ENCODE data around the gene GNG12. TPM values are rescaled to one million over a fixed set of nuclear protein-coding genes. Genes with fewer than 3 reads are reported as not detected.
A peak's percentile ranks its signal among the peaks of the same experiment; 100 is the strongest.

GNG12 gene
- polyA plus RNA-seq, 2 donors, result 21.8 to 38.8 TPM

GRCh38 chr1:67809887-67810286, 23.4 kb downstream of the GNG12 start:
- WGBS, 2 donors, result 88% methylated on average over 4 of the region's 4 CpGs
- H3K27me3 ChIP-seq (ENCODE audit: control insufficient read depth in 1 of 2, insufficient read depth in 2 of 2, low read length in 2 of 2), result no peaks in the 10 kb centered on the region
- H3K9me3 ChIP-seq (ENCODE audit: control insufficient read depth in 2 of 2, insufficient read depth in 1 of 2, low read depth in 1 of 2, low read length in 1 of 2), result no peaks in the 10 kb centered on the region
- peaks cover 0 to 2% of the 10 kb centered on the region in 2 donors for H3K36me3 ChIP-seq (ENCODE audit: control insufficient read depth in 2 of 2, insufficient read depth in 2 of 2, low read length in 1 of 2)
- H3K4me3 ChIP-seq (ENCODE audit: low read depth in 1 of 2, low read length in 2 of 2), result no peak overlapping the region
- H3K4me1 ChIP-seq (ENCODE audit: control insufficient read depth in 2 of 2, insufficient read depth in 2 of 2, low read length in 1 of 2), result no peaks in the 10 kb centered on the region
- no peak overlapping the region for H3K27ac ChIP-seq (ENCODE audit: low read depth in 2 of 2, low read length in 1 of 2)

DNA sequence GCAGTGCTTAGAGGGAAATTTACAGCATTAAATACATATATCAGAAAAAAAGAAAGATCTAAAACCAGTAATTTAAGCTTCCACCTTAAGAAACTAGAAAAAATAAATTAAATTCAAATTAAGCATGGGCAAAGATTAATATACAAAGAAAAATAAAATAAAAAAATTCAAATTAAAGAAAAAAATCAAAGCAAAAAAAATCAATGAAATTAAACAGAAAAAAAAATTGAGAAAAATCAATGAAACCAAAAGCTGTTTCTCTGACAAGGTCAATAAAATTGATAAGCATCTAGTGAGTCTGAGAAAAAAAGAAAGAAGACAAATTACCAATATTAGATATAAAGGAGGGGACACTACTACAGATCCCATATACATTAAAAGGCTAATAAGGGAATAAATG, 26.0 kb downstream of the GNG12 start:
- H3K27ac ChIP-seq (ENCODE audit: low read depth in 2 of 2, low read length in 1 of 2), result no peak overlapping the region
- peaks cover 0 to 4% of the 10 kb centered on the region in 2 donors for H3K4me1 ChIP-seq (ENCODE audit: control insufficient read depth in 2 of 2, insufficient read depth in 2 of 2, low read length in 1 of 2)
- peaks cover under 1 to 2% of the 10 kb centered on the region in 2 donors for H3K36me3 ChIP-seq (ENCODE audit: control insufficient read depth in 2 of 2, insufficient read depth in 2 of 2, low read length in 1 of 2)
- no peaks in the 10 kb centered on the region for H3K27me3 ChIP-seq (ENCODE audit: control insufficient read depth in 1 of 2, insufficient read depth in 2 of 2, low read length in 2 of 2)
- no peak overlapping the region for H3K4me3 ChIP-seq (ENCODE audit: low read depth in 1 of 2, low read length in 2 of 2)
- no peaks in the 10 kb centered on the region for H3K9me3 ChIP-seq (ENCODE audit: control insufficient read depth in 2 of 2, insufficient read depth in 1 of 2, low read depth in 1 of 2, low read length in 1 of 2)

- H3K27me3 ChIP-seq (ENCODE audit: control insufficient read depth in 1 of 2, insufficient read depth in 2 of 2, low read length in 2 of 2), result no peaks in the 10 kb centered on the region
- H3K27ac ChIP-seq (ENCODE audit: low read depth in 2 of 2, low read length in 1 of 2), result no peak overlapping the region
- no peaks in the 10 kb centered on the region for H3K9me3 ChIP-seq (ENCODE audit: control insufficient read depth in 2 of 2, insufficient read depth in 1 of 2, low read depth in 1 of 2, low read length in 1 of 2)
- H3K36me3 ChIP-seq (ENCODE audit: control insufficient read depth in 2 of 2, insufficient read depth in 2 of 2, low read length in 1 of 2), result peaks cover 0 to 5% of the 10 kb centered on the region in 2 donors
- H3K4me1 ChIP-seq (ENCODE audit: control insufficient read depth in 2 of 2, insufficient read depth in 2 of 2, low read length in 1 of 2), result peaks cover 0 to 4% of the 10 kb centered on the region in 2 donors
- WGBS, 2 donors, result 80 to 84% methylated on average over 2 of the region's 2 CpGs
- no peak overlapping the region for H3K4me3 ChIP-seq (ENCODE audit: low read depth in 1 of 2, low read length in 2 of 2)
Measured at GRCh38 chr1:67804710-67805109, 28.6 kb downstream of the GNG12 start.

- 61 to 66% methylated on average over 7 of the region's 7 CpGs for WGBS, 2 donors
- no peak overlapping the region for H3K27ac ChIP-seq (ENCODE audit: low read depth in 2 of 2, low read length in 1 of 2)
Measured at GRCh38 chr1:67803380-67804279, 29.6 kb downstream of the GNG12 start.

DNA sequence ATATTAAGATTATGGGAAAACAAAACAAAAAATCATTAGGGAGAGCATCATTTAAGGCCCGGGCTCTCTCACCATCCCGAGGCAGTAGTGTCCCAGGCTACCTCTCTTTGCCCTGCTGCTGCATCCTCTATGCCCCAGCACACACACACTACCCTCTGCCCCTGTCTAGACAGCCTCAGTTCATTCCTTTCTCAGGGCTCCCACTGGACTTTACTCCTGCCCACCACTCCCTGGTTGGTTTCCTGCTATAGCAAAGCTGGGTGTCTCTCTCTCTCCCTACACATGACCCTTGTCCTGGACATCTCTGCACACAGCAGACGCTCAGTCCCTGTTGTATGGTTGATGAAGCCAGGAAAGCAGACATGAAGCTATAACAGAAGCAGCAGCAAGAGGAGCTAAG, 30.7 kb downstream of the GNG12 start:
- Histone ChIP-seq H3K36me3 (ENCODE audit: control insufficient read depth in 2 of 2, insufficient read depth in 2 of 2, low read length in 1 of 2) (peaks cover 0 to 5% of the 10 kb centered on the region in 2 donors), H3K27ac (ENCODE audit: low read depth in 2 of 2, low read length in 1 of 2) (no peak overlapping the region), H3K4me1 (ENCODE audit: control insufficient read depth in 2 of 2, insufficient read depth in 2 of 2, low read length in 1 of 2) (peaks cover 0 to 4% of the 10 kb centered on the region in 2 donors), H3K27me3 (ENCODE audit: control insufficient read depth in 1 of 2, insufficient read depth in 2 of 2, low read length in 2 of 2) (no peaks in the 10 kb centered on the region), H3K4me3 (ENCODE audit: low read depth in 1 of 2, low read length in 2 of 2) (no peak overlapping the region), H3K9me3 (ENCODE audit: control insufficient read depth in 2 of 2, insufficient read depth in 1 of 2, low read depth in 1 of 2, low read length in 1 of 2) (no peaks in the 10 kb centered on the region)
- WGBS, 2 donors, result 71 to 85% methylated on average over 3 of the region's 3 CpGs

More at GRCh38 chr1:67803380-67804279, 29.6 kb downstream of the GNG12 start:
- Histone ChIP-seq H3K27me3 (ENCODE audit: control insufficient read depth in 1 of 2, insufficient read depth in 2 of 2, low read length in 2 of 2) (no peaks in the 10 kb centered on the region), H3K9me3 (ENCODE audit: control insufficient read depth in 2 of 2, insufficient read depth in 1 of 2, low read depth in 1 of 2, low read length in 1 of 2) (no peaks in the 10 kb centered on the region), H3K4me3 (ENCODE audit: low read depth in 1 of 2, low read length in 2 of 2) (no peak overlapping the region), H3K36me3 (ENCODE audit: control insufficient read depth in 2 of 2, insufficient read depth in 2 of 2, low read length in 1 of 2) (peaks cover 0 to 5% of the 10 kb centered on the region in 2 donors), H3K4me1 (ENCODE audit: control insufficient read depth in 2 of 2, insufficient read depth in 2 of 2, low read length in 1 of 2) (peaks cover 0 to 4% of the 10 kb centered on the region in 2 donors)

- peaks cover 0 to under 1% of the 10 kb centered on the region in 2 donors for H3K9me3 ChIP-seq (ENCODE audit: control insufficient read depth in 2 of 2, insufficient read depth in 1 of 2, low read depth in 1 of 2, low read length in 1 of 2)
- no peaks in the 10 kb centered on the region for H3K27me3 ChIP-seq (ENCODE audit: control insufficient read depth in 1 of 2, insufficient read depth in 2 of 2, low read length in 2 of 2)
- H3K4me3 ChIP-seq (ENCODE audit: low read depth in 1 of 2, low read length in 2 of 2), result no peak overlapping the region
- peaks cover 0 to 4% of the 10 kb centered on the region in 2 donors for H3K4me1 ChIP-seq (ENCODE audit: control insufficient read depth in 2 of 2, insufficient read depth in 2 of 2, low read length in 1 of 2)
- H3K36me3 ChIP-seq (ENCODE audit: control insufficient read depth in 2 of 2, insufficient read depth in 2 of 2, low read length in 1 of 2), result peaks cover 0 to 5% of the 10 kb centered on the region in 2 donors
- H3K27ac ChIP-seq (ENCODE audit: low read depth in 2 of 2, low read length in 1 of 2), result no peak overlapping the region
Measured at GRCh38 chr1:67801903-67802302, 31.4 kb downstream of the GNG12 start.

DNA sequence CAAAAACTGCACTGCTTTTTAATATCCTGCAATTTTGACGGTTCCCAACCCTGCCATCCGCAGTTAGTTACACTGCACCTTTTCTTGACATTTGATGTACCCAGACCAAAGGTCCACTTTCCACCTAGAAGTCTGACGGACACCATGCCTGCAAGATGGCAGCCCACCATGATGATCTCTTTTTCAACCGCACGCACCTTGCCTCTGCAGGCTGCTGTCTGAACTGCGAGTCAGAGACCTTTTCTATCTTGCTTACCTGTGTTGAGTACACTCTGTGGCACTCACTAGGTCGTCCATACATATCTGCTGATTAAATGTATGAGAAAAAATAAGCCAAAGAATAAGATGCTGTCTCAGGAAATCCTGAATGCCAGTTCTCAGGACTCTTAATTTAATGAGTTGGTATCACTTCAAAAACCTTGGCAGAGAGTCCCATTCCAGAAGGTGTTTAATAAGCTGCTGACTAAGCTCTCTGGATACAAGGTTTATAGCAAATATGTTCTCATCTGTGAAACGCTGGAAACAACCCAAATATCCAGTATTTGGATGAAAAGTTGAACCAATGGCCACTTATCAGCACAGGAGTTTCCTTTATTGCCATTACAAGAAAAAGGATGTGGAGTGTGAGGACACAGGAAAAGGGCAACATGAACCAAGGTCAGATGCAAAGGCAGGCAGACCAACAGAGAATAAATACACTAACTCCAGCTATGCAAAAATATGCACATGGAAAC, 37.9 kb downstream of the GNG12 start:
- H3K27me3 ChIP-seq (ENCODE audit: control insufficient read depth in 1 of 2, insufficient read depth in 2 of 2, low read length in 2 of 2), result no peaks in the 10 kb centered on the region
- no peak overlapping the region for H3K4me3 ChIP-seq (ENCODE audit: low read depth in 1 of 2, low read length in 2 of 2)
- peaks cover 0 to 7% of the 10 kb centered on the region in 2 donors for H3K4me1 ChIP-seq (ENCODE audit: control insufficient read depth in 2 of 2, insufficient read depth in 2 of 2, low read length in 1 of 2)
- H3K9me3 ChIP-seq (ENCODE audit: control insufficient read depth in 2 of 2, insufficient read depth in 1 of 2, low read depth in 1 of 2, low read length in 1 of 2), result peaks cover 0 to 4% of the 10 kb centered on the region in 2 donors
- H3K36me3 ChIP-seq (ENCODE audit: control insufficient read depth in 2 of 2, insufficient read depth in 2 of 2, low read length in 1 of 2), result peaks cover 0 to 3% of the 10 kb centered on the region in 2 donors
- H3K27ac ChIP-seq (ENCODE audit: low read depth in 2 of 2, low read length in 1 of 2), result no peak overlapping the region
- WGBS, 2 donors, result 86% methylated on average over 8 of the region's 8 CpGs

DNA sequence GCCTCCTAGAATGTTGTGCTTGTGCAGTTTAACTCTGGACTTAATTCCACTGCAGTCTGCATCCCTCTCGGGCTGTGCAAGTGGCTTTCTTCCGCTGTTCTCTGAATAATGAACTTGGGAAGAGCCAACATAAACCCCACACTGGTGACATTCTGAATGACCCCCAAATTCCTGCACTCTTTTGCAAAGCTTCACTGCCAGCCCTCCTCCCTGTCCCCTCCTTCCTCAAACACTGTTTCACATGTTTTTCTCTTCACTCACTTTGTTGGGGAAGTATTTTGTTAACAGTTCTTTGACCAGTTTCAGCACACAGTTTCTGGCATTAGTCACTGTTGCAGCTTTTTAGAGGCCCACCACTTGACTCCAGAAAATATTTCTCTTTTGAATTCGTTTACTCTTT, 39.7 kb downstream of the GNG12 start:
- H3K36me3 ChIP-seq (ENCODE audit: control insufficient read depth in 2 of 2, insufficient read depth in 2 of 2, low read length in 1 of 2), result peaks cover 0 to 3% of the 10 kb centered on the region in 2 donors
- H3K4me1 ChIP-seq (ENCODE audit: control insufficient read depth in 2 of 2, insufficient read depth in 2 of 2, low read length in 1 of 2), result peaks cover 0 to 7% of the 10 kb centered on the region in 2 donors
- 57 to 61% methylated on average over 3 of the region's 3 CpGs for WGBS, 2 donors
- peaks cover 0 to 4% of the 10 kb centered on the region in 2 donors for H3K9me3 ChIP-seq (ENCODE audit: control insufficient read depth in 2 of 2, insufficient read depth in 1 of 2, low read depth in 1 of 2, low read length in 1 of 2)
- H3K27me3 ChIP-seq (ENCODE audit: control insufficient read depth in 1 of 2, insufficient read depth in 2 of 2, low read length in 2 of 2), result no peaks in the 10 kb centered on the region
- no peak overlapping the region for H3K4me3 ChIP-seq (ENCODE audit: low read depth in 1 of 2, low read length in 2 of 2)
- no peak overlapping the region for H3K27ac ChIP-seq (ENCODE audit: low read depth in 2 of 2, low read length in 1 of 2)

DNA sequence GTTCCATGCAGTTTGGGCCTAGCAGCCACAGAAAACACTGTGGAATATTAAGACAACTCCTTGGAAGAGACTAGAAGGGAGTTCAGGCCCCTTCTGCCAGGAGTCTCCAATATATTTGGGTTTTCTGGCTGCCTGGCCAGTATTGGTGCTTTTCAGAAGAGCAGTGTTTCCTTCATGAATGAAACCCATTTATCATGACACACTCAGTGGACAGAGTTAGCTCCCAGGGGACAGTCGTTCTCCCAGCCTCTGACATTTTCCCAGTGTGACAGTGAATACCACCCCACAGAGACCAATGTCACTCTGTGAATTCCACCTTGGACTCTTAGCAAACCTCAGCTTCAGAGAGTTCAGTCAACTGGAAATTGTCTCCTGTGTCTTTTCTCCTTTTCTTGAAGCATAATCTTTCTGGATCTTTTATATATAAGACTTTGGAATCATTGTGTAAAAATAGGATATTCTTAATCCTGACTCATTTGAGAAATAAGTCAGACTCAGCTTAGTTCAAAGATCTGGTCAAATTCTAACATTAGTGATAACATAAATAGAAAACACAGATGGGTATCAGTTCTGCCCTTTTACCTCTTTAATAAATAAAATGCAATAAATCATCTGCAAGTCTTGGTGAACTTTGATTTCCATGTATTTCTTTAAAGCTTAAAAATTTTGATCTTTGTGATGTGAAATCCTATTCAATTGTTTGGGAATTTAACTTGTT, 40.4 kb downstream of the GNG12 start:
- H3K4me3 ChIP-seq (ENCODE audit: low read depth in 1 of 2, low read length in 2 of 2), result no peak overlapping the region
- H3K4me1 ChIP-seq (ENCODE audit: control insufficient read depth in 2 of 2, insufficient read depth in 2 of 2, low read length in 1 of 2), result peaks cover 0 to 7% of the 10 kb centered on the region in 2 donors
- 65 to 69% methylated on average over 1 of the region's 1 CpG for WGBS, 2 donors
- H3K27ac ChIP-seq (ENCODE audit: low read depth in 2 of 2, low read length in 1 of 2), result peak overlapping the region; percentile 4 to 26
- peaks cover 0 to 3% of the 10 kb centered on the region in 2 donors for H3K36me3 ChIP-seq (ENCODE audit: control insufficient read depth in 2 of 2, insufficient read depth in 2 of 2, low read length in 1 of 2)
- H3K9me3 ChIP-seq (ENCODE audit: control insufficient read depth in 2 of 2, insufficient read depth in 1 of 2, low read depth in 1 of 2, low read length in 1 of 2), result peaks cover 0 to 4% of the 10 kb centered on the region in 2 donors
- no peaks in the 10 kb centered on the region for H3K27me3 ChIP-seq (ENCODE audit: control insufficient read depth in 1 of 2, insufficient read depth in 2 of 2, low read length in 2 of 2)

All from esophagus (tissue), 2 donors.